Measurements from ENCODE around the gene NXN. TPM values are rescaled to one million over a fixed set of nuclear protein-coding genes. Genes with fewer than 3 reads are reported as not detected.
A peak's percentile ranks its signal among the peaks of the same experiment; 100 is the strongest.
"Not testable (repeated sequence)": the region's sequence is repeated elsewhere in the genome, so short reads cannot be mapped to it uniquely, and the experiment has no call there.

Gene NXN
- total RNA-seq, 1 donor, result 124 TPM

GRCh38 chr17:850086-850850, 129.3 kb downstream of the NXN start:
- no peak for DNase-seq (ENCODE audit: low read depth)
- H3K4me3 ChIP-seq (ENCODE audit: low read depth, low read length), result peak overlapping the region; percentile 21
- TF ChIP-seq CTCF (IDR thresholded peaks at IDR 0.05; ENCODE audit: insufficient read depth, low read depth, low read length), result no peak

GRCh38 chr17:848402-848801, 131.2 kb downstream of the NXN start:
- no peak for DNase-seq (ENCODE audit: low read depth)
- no peak overlapping the region for H3K4me3 ChIP-seq (ENCODE audit: low read depth, low read length)
- no peak for TF ChIP-seq CTCF (IDR thresholded peaks at IDR 0.05; ENCODE audit: insufficient read depth, low read depth, low read length)

- peak overlapping the region; percentile 16 for H3K4me3 ChIP-seq (ENCODE audit: low read depth, low read length)
- DNase-seq (ENCODE audit: low read depth), result peak; percentile 71
- TF ChIP-seq CTCF (IDR thresholded peaks at IDR 0.05; ENCODE audit: insufficient read depth, low read depth, low read length), result no peak
Observed at GRCh38 chr17:846901-847843, 132.4 kb downstream of the NXN start.

GRCh38 chr17:841313-841712, 138.3 kb downstream of the NXN start:
- TF ChIP-seq CTCF (IDR thresholded peaks at IDR 0.05; ENCODE audit: insufficient read depth, low read depth, low read length), result no peak
- no peak overlapping the region for H3K4me3 ChIP-seq (ENCODE audit: low read depth, low read length)
- no peak for DNase-seq (ENCODE audit: low read depth)

GRCh38 chr17:838486-838885, 141.1 kb downstream of the NXN start:
- no peak overlapping the region for H3K4me3 ChIP-seq (ENCODE audit: low read depth, low read length)
- TF ChIP-seq CTCF (IDR thresholded peaks at IDR 0.05; ENCODE audit: insufficient read depth, low read depth, low read length), result no peak
- no peak for DNase-seq (ENCODE audit: low read depth)

- no peak for TF ChIP-seq CTCF (IDR thresholded peaks at IDR 0.05; ENCODE audit: insufficient read depth, low read depth, low read length)
- H3K4me3 ChIP-seq (ENCODE audit: low read depth, low read length), result no peak overlapping the region
- peak; percentile 89 for DNase-seq (ENCODE audit: low read depth)
Observed at GRCh38 chr17:836151-836550, 143.4 kb downstream of the NXN start.

GRCh38 chr17:835721-836120, 143.9 kb downstream of the NXN start:
- not testable (repeated sequence) for DNase-seq (ENCODE audit: low read depth); H3K4me3 ChIP-seq (ENCODE audit: low read depth, low read length)

Data from fibroblast of villous mesenchyme (primary cell).